NK-92 (cell line): ENCODE results near the gene NUDT22.

Experiments used
- DNase-seq: peaks from one replicate; lab custom pipeline; 2025; ENCODE audit not compliant: unreplicated experiment; lab: John Stamatoyannopoulos, UW

NUDT22 gene

DNA sequence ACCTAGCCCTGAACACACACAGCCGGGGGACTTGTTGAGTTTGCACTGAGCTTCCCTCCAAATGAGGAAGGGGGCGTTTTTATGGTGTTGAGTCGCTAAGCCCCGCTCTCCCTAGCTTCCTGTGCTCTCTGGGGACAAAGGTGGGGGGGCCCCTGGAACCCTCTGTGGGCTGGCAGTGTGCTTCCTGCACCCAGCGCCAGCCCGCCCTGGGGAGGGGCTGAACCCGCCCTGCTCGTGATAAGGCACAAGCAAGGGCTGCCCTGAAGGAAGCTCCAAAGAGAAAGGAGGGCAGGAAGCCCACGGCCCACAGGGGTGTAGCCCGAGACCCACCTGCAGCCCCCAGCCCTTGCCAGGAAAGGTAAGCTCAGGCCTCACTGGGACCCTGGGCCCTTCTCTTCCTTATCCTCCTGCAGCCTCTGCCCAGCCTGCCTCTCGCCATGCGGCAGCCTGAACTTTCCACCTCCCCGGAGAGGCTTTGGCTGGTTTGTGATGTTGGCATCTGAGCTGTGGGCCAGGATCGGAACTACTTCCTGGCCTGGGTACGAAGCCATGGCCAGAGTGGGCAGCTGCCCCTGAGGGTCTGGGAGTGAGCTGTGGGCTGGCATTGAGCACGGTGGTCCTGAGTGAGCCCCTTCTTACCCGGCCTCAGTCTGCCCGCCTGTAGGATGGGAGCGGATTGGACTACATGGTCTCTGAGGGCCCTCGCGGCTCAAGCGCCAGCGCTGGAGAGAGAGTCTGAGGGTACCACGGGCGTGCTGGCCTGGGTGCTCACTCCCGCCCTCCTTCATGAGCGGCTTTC, 19.4 kb upstream of the NUDT22 start, which contains the start of gene FERMT3:
Gene FERMT3, plus strand, starts transcription at position 265 of the 799 bp plus-strand sequence. CDS start 644 bp downstream, outside the sequence.
- no peak for DNase-seq

DNA sequence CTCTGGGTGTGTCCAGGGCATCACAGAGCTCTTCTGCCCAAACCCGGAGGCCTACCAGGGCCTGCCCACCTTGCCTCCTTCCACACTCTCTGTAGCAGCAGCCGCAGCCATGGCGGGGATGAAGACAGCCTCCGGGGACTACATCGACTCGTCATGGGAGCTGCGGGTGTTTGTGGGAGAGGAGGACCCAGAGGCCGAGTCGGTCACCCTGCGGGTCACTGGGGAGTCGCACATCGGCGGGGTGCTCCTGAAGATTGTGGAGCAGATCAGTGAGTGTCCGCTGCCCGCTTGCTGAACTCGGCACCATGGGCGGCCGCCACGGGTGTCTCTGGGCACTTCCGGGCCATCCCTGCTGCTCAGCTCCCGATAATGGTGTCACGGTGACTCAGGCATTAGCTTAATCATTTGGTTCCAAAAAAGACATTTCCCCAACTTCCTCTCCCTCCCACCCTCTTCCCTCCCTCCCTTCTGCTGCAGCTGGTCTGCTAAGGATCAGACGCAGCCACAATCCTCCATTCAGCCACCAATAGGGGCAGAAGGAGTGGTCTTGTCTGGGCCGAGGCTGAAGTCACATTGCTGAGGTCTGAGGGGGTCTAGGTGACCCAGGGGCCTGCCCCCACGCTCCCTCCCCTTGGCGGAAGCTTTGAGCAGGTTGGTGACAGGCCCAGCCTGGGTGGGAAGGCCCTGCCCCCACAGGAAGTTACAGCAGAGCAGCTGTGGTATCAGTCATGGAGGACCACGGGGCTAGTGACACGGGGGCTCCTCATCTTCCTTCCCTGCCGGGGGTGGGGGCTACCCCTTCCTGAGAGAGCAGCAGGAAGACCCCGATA, 18.6 kb upstream of the NUDT22 start:
- DNase-seq: no peak

DNA sequence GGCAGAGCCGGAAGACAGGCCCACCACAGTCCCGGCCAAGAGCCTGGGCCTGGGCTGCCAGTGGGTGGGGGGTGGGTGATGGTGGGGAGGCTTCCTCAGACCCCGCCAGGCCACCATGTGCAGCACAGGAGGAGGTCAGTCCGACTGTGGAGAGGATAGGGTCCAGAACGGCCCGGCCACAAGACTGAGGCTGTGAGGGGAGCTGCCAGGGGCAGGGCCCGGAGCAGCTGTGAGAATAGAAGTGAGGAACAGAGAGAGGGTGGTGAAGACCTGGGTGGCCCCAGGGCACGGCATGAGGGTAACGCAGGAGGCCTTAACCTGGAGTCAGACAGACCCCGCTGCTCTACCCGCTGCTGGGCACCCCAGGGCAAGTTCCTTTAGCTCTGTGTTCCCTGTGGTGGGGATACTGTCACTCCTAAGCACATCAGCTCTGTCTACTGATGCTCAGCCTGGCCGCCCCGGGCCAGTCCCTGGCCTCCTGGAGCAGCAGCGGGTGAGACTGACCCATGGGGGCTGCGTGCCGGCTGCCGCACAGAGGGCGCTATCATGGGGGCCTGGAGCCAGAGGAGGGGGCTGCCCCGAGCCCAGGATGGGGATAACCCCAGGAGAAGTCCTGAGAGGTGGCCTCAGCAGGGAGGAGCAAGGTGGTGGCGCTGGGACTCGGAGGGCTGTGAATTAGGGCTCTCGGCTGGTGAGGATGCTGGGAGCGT, 17.8 kb upstream of the NUDT22 start:
- DNase-seq: no peak

DNA sequence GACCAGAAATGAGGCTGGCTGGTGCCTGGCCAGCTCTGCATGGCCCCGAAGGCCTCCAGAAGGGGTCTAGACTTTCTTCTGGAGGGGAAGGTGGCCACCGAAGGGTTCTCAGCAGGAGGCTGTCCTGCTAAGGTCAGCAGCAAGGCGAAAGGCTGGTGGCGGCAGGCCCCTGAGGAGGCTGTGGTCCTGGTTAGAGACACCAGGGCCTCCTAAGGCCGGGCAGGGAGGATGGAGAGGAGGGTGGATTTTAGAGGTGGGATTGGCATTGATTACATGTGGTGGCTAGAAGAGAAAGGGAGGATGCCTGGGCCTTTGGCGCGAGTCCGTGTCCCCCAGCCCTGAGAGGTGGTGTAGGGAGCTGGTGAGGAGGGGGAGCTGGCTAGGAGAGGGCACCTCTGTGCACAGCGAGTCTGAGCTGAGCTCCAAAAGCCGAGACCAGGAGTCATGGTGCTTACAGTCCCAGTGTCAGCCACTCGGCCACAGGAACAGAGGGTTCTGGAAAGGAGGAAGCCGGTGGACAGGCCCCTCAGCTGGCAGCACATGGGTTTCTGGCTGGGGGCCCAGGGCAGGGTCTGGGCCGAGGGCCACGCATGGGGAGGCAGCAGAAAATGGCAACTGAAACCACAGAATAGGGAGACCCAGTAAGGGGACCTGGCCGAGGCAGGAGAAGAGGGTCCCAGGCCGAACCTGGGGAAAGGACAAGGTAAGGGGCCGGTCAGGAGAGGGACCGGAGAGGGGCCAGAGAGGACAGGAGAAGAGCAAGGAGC, 17.1 kb upstream of the NUDT22 start:
- DNase-seq: no peak

DNA sequence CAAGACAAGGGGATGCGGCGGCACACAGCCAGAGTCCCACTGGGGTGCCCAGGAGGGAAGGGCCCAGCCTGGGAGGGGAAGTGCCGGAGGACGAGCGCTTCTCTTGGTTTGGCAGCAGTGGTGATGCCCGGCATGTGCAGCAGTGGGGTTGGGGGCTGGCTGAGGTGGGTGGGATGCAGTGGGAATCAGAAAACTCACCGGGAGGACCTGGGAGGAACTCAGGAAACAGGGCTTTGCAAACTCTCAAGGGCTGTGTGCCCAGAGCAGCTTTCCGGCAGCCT, 16.6 kb upstream of the NUDT22 start:
- no peak for DNase-seq

DNA sequence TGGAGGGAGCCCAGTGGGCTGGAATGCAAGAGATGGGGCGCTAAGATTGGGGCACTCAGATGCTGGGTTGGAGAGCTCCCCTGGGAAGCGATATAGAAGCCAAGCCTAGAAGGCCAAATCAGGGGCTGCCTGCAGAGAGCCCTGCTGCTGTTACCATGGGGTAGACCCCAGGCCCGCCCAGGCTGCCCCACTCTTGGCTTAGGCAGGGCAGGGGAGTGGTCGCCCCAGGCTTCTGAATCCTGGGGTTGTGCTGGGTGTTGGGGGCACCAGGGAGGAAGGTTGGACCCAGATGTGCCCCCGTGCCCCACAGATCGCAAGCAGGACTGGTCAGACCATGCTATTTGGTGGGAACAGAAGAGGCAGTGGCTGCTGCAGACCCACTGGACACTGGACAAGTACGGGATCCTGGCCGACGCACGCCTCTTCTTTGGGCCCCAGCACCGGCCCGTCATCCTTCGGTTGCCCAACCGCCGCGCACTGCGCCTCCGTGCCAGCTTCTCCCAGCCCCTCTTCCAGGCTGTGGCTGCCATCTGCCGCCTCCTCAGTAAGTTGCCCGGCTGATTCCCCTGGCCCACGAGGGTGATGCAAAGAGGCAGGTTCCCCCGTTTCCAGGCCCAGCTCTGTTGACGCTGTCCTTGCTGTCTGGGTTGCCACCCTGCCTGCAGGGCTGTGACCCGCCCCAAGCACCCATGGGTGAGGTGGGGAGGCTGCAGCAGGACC, 15.6 kb upstream of the NUDT22 start:
- DNase-seq: no peak

DNA sequence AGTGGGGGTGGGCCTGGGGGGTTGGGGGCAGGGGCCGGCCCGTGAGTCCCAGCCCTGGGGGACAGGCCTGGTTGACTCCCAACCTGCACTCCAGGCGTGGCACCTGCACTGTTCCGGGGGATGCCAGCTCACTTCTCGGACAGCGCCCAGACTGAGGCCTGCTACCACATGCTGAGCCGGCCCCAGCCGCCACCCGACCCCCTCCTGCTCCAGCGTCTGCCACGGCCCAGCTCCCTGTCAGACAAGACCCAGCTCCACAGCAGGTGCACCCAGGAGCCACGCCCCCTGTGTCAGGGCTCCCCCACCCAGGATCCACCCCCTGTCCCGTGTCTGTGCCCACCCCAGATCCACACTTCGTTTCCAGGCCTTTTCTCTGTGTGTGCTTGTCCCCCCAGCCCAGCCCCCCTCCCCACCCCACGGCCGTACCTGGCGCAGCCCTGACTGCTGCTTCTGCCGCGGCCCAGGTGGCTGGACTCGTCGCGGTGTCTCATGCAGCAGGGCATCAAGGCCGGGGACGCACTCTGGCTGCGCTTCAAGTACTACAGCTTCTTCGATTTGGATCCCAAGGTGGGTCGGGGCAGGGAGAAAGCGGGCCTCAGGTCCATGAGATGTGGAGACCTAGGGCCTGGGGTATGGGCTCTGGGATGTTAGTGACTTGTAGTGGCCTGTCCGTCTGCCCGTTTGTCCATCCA, 14.7 kb upstream of the NUDT22 start:
- DNase-seq: no peak

DNA sequence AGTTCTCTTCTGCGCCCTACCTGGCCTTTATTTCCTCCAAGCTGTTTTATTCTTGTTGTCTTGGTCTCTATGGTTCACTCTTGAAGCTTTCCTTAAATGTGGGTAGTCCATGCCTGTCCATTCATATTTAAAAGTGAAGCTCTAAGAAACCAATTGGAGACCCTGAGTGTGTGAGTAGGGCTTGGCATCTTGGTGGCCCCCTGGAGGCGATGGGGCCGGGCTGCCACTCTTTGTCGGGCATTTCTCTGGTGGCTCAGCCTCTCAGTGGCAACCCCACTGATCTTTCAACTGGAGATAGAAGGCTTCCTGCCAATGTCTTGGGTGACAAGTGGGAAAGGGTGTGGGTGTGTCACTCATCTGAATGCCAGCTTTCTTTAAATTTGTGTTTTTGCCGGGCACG, 9.2 kb upstream of the NUDT22 start:
- DNase-seq: no peak

DNA sequence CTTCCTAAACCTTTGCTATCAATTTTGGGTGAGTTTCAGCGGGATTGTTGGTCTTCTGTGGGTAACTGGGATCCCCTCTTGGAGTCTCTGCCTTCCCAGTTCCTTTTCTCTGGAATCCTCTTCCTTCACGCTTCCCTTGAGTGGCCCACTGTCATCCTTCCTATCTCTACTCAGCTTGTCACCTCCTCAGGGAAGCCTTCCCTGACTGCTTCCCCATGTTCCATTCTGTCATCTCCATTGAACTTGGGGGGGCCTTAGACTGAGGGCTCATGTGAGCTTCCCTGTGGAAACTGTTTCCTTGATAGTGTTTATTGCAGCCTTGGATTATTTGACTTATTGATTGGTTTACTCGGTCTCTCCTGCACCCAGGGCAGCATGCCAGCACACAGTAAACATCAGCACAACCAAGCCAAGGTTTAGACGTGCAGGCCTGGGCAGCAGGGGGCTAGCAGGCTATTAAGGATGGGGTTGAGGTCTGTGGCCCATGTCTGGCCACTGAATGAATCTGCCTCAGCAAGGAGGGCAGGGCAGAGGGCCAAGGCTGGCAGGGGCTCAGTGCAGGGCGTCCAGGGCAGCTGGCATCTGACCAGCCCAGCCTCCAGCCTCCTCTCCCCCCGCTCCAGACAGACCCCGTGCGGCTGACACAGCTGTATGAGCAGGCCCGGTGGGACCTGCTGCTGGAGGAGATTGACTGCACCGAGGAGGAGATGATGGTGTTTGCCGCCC, 7.3 kb upstream of the NUDT22 start:
- no peak for DNase-seq

DNA sequence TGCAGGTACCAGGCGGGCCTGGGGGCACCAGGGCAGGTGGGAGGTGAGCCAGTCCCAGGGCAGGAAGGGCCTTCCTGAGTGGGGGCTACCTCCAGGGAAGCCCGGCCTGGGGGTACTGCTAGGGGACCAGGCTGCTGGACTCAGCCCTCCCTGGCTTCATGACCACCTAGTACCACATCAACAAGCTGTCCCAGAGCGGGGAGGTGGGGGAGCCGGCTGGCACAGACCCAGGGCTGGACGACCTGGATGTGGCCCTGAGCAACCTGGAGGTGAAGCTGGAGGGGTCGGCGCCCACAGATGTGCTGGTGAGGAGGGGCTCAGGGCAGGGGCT, 6.8 kb upstream of the NUDT22 start:
- DNase-seq: no peak

DNA sequence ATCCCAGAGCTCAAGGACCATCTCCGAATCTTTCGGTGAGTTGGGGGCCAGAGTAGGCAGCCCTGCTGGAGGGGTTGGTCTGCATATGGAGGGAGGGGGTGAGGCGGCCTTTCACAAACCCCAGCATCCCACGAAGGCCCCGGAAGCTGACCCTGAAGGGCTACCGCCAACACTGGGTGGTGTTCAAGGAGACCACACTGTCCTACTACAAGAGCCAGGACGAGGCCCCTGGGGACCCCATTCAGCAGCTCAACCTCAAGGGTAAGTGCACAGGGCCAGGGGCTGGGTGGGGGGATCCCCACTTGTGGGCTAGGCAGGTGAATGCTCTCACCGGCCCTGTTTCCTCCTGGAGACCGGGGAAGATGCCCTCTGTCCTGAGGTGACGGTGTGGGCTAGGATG, 6.3 kb upstream of the NUDT22 start:
- no peak for DNase-seq

DNA sequence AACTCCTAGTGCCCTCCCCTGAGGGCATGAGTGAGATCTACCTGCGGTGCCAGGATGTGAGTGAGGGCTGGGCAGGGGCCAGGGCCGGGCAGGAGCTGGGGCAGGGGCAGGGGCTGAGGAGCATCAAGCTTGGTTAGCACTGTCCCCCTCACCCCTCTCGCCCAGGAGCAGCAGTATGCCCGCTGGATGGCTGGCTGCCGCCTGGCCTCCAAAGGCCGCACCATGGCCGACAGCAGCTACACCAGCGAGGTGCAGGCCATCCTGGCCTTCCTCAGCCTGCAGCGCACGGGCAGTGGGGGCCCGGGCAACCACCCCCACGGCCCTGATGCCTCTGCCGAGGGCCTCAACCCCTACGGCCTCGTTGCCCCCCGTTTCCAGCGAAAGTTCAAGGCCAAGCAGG, 5.8 kb upstream of the NUDT22 start:
- DNase-seq: no peak

DNA sequence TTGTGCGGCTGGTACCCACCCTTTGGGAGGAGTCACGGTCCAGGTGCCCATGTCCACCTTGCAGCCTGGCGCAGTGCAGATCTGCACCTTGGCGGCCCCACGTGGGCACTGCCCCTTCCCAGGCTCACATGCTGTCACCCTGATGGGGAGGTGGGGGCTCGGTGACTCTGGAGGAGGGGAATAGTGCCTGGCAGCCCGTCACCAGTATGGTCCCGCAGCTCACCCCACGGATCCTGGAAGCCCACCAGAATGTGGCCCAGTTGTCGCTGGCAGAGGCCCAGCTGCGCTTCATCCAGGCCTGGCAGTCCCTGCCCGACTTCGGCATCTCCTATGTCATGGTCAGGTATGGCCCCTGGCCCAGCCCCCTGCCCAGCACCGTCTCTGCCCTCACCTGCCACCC, 5.3 kb upstream of the NUDT22 start:
- DNase-seq: no peak

DNA sequence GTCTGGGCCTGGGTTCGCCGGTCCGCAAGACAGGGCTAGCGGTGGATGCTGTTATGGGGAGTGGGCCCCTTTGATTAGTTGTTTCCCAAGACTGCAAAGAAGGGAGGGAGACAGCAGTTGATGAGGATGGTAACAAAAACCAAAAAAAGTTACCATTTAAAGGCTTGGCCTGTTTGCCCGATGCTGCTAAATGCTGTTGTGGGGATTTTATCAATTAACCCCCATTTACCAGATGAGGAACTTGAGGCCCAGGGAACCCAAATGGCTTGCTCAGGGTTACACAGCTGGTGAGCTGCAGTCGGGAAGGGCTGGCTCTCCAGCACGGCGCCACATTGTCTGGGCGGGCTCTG, 3.4 kb upstream of the NUDT22 start:
- DNase-seq: no peak

DNA sequence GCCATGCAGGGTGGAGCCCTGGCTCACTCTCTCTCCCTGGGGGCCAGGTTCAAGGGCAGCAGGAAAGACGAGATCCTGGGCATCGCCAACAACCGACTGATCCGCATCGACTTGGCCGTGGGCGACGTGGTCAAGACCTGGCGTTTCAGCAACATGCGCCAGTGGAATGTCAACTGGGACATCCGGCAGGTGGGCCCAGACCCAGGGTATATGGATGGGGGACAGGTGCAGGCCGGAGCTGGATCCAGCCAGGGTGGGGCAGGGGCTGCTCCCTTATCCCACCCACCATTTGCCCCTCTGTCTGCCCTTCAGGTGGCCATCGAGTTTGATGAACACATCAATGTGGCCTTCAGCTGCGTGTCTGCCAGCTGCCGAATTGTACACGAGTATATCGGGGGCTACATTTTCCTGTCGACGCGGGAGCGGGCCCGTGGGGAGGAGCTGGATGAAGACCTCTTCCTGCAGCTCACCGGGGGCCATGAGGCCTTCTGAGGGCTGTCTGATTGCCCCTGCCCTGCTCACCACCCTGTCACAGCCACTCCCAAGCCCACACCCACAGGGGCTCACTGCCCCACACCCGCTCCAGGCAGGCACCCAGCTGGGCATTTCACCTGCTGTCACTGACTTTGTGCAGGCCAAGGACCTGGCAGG, 2.9 kb upstream of the NUDT22 start:
- DNase-seq: no peak

DNA sequence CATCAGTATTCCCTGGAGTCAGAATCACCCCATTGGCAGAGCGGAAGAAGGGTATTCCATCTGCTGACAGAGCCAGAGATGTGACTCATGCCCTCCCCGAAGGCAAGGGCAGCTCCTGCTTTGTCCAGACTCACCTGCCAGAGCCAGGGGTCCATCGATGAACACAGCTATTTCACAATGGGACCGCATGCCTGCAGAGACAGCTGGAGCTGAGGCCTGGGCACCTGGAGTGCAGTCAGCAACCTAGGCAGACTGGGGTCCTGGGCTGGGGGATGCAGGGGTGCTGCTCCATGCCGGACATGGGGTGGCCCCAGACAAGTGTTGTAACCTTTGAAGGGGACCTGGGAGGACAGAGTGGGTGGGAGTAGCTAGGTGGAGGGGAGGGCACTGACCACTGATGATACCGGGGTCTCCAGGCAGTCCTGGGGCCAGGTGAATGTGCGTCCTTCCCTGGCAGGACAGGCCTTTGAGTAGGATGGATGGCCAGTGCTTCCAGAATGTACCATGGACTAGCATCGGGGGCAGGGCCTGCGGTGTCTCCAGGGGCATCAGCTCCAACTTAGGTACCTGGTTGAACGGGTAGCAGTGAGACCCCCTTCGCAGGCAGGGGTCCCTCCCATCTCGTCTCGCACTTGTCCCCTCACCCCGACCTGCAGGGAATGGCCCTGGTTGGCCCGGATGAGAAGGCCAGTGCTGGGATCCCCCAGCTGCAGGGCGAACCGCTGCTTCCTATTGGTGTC, 1.8 kb upstream of the NUDT22 start:
- no peak for DNase-seq

DNA sequence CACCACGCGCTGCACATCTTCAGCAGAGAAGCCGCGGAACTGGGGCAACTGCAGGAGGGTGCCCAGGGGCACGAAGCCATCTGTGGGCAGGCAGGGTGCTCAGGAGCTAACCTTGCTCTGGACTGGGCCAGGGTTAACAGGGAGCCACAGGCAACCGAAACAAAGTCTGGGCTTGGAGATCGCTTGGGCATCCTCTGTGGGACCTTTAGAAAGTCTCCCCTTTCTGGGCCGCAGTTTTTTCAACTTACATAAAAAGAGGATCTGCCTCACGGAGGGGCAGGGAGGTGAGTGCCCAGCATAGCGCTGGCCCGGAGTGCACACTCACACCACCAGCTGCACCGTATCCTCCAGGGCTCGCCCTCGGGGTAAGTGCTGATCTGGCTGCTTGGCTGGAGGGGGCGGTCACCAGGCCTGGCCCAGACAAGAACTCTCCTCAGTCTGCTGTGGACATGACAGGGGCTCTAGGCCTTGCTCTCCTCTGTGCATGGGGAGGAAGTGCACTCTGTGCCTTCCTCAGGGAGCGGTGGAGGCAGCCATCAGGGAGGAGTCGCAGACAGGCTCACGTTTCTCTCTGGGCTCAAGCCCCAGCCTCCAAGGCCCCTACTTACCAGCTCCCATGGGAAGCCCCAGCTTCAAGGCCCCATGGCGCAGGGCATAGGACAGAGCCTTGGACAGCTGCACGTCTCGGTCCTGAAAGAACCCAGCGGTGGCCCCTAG, 1.0 kb upstream of the NUDT22 start:
- no peak for DNase-seq
